C4-2B (cell line): ENCODE measurements around the gene MYMK.

ENCODE experiments used
- CTCF ChIP-seq: fragments of 450-650 bp; conservative IDR thresholded peaks from 2 replicates; pipeline ENCODE4 v1.5.1; 2017; ENCODE audit warnings: mild to moderate bottlenecking
- ZFX ChIP-seq: fragments of 450-650 bp; IDR thresholded peaks from 2 replicates; pipeline ENCODE4 v1.6.1; 2017

- TF ChIP-seq CTCF (no peak), ZFX (no peak)
Measured at GRCh38 chr9:133539991-133540697, 15.4 kb upstream of the MYMK start.
